IPS DF 19.7 (cell line): ENCODE measurements around the gene TERB1.

Experiments
- DNase-seq: peaks from one replicate; pipeline ENCODE4 v3.0.0-alpha.2; 2013; ENCODE audit warnings: low read depth, low spot score

Gene TERB1

DNA sequence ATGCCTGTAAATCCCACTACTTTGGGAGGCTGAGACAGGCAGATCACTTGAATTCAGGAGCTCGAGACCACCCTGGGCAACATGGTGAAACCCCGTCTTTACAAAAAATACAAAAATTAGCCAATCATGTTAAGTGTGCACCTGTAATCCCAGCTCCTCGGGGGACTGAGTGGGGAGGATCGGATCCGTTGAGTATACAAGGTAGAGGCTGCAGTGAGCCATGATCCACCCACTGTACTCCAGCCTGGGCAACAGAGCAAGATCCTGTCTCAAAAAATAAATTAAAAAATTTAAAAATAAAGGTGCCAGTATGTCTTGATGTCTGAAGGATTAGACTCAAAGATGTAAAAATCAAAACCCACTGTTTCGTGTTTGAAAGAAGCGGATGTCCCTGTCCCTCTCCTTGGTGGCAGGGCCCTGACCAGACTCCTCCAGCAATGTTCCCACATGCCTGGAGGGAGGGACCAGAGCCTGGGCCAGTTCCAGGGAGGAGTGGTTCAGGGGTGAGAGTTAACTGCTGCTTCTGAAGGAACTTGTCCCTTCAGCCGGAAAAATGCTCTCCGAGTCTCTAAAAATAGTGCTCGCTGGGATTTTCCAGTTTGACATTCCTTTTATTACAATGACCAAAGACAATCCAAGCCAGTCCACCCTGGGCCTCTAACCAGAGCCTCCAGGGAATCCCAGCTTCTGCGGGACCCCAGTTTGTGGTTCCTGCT, 95.4 kb downstream of the TERB1 start:
- DNase-seq = no peak
